A673 (cell line): ENCODE measurements around the gene LPIN2.

Experiments used
- CTCF ChIP-seq: fragments of 300-800, 200-600 bp; sonication (generic); conservative IDR thresholded peaks from 2 replicates; pipeline ENCODE4 v1.5.1; 2017; ENCODE audit warnings: low read depth, mild to moderate bottlenecking, antibody characterized with exemption, low read length, moderate library complexity, mixed read lengths
- EZH2 ChIP-seq: fragments of 200-600 bp; sonication (generic); IDR thresholded peaks from 2 replicates; pipeline ENCODE4 v1.6.1; 2017; ENCODE audit warnings: borderline replicate concordance, low read depth, mild to moderate bottlenecking, mixed read lengths, antibody characterized with exemption, low read length; ENCODE audit not compliant: poor library complexity, severe bottlenecking

- TF ChIP-seq CTCF (no peak), EZH2 (no peak)
Measured at GRCh38 chr18:3054214-3054613, 41.3 kb upstream of the LPIN2 start.
